ENCODE measurements around the gene ROR1.

ROR1 gene

GRCh38 chr1:63981408-63981773 is 207.6 kb downstream of the ROR1 start:
- no peak for DNase-seq

- peak; percentile 60 for DNase-seq
These were observed 208.4 kb downstream of the ROR1 start for GRCh38 chr1:63982201-63982600.

- no peak for DNase-seq
These were observed 209.8 kb downstream of the ROR1 start for GRCh38 chr1:63983391-63984256.

GRCh38 chr1:63984257-63984929 is 210.6 kb downstream of the ROR1 start:
- peak; percentile 64 for DNase-seq

GRCh38 chr1:63984930-63985290 is 211.1 kb downstream of the ROR1 start:
- DNase-seq, result no peak

GRCh38 chr1:63987014-63987627 is 213.3 kb downstream of the ROR1 start:
- peak; percentile 80 for DNase-seq

GRCh38 chr1:63987628-63988024 is 213.8 kb downstream of the ROR1 start:
- no peak for DNase-seq

GRCh38 chr1:63988941-63989340 is 215.1 kb downstream of the ROR1 start:
- DNase-seq, result no peak

- DNase-seq, result no peak
These were observed 217.9 kb downstream of the ROR1 start for GRCh38 chr1:63991685-63992084.

GRCh38 chr1:64000021-64000420 is 226.2 kb downstream of the ROR1 start:
- DNase-seq, result peak; percentile 77

- DNase-seq, result peak; percentile 27
These were observed 227.2 kb downstream of the ROR1 start for GRCh38 chr1:64001038-64001437.

- DNase-seq, result peak; percentile 27
These were observed 230.7 kb downstream of the ROR1 start for GRCh38 chr1:64004451-64005025.

- no peak for DNase-seq
These were observed 232.0 kb downstream of the ROR1 start for GRCh38 chr1:64005801-64006200.

- DNase-seq, result peak; percentile 83
These were observed 232.6 kb downstream of the ROR1 start for GRCh38 chr1:64006276-64007051.

- DNase-seq, result no peak
These were observed 236.5 kb downstream of the ROR1 start for GRCh38 chr1:64010316-64010715.

GRCh38 chr1:64013395-64013794 is 239.6 kb downstream of the ROR1 start:
- DNase-seq, result no peak

GRCh38 chr1:64019818-64020217 is 246.0 kb downstream of the ROR1 start:
- DNase-seq, result peak; percentile 88

- no peak for DNase-seq
These were observed 247.2 kb downstream of the ROR1 start for GRCh38 chr1:64021066-64021465.

GRCh38 chr1:64025051-64025450 is 251.2 kb downstream of the ROR1 start:
- DNase-seq, result no peak

- no peak for DNase-seq
These were observed 255.2 kb downstream of the ROR1 start for GRCh38 chr1:64029037-64029436.

- DNase-seq, result peak; percentile 64
These were observed 256.6 kb downstream of the ROR1 start for GRCh38 chr1:64030411-64030810.

- peak; percentile 82 for DNase-seq
These were observed 257.4 kb downstream of the ROR1 start for GRCh38 chr1:64031236-64031635.
